ENCODE results near the gene SCNN1B.
"Not testable (repeated sequence)": the region's sequence is repeated elsewhere in the genome, so short reads cannot be mapped to it uniquely, and the experiment has no call there.

Gene SCNN1B

GRCh38 chr16:23398987-23399805, 97.1 kb downstream of the SCNN1B start:
- H3K9me2 ChIP-seq (replicated peaks; ENCODE audit: insufficient read depth, low read length), result no peaks in the 10 kb centered on the region
- no peaks in the 10 kb centered on the region for H4K20me1 ChIP-seq (ENCODE audit: low read depth, low read length)
- no peaks in the 10 kb centered on the region for H3K79me2 ChIP-seq (ENCODE audit: insufficient read depth, low read length)
- no peak overlapping the region for H3K27ac ChIP-seq (ENCODE audit: low read depth, low read length)
- H3K36me3 ChIP-seq (ENCODE audit: low read length), result no peaks in the 10 kb centered on the region
- no peak overlapping the region for H3K4me3 ChIP-seq (ENCODE audit: insufficient read depth, low read length, poor library complexity, severe bottlenecking)
- H3F3A ChIP-seq (ENCODE audit: insufficient read depth), result no peaks in the 10 kb centered on the region
- TF ChIP-seq EZH2phosphoT487 (conservative IDR thresholded peaks at IDR 0.05; ENCODE audit: low read length) (no peak), CTCF (IDR thresholded peaks at IDR 0.05; ENCODE audit: insufficient read depth, low read length, poor library complexity, severe bottlenecking) (no peak)
- H3K4me2 ChIP-seq (ENCODE audit: low read depth, low read length, poor library complexity, severe bottlenecking), result no peak overlapping the region
- no peak overlapping the region for H3K9ac ChIP-seq (ENCODE audit: low read length)
- no peak overlapping the region for H2AFZ ChIP-seq (ENCODE audit: low read depth, low read length, severe bottlenecking)
- H3K27me3 ChIP-seq (ENCODE audit: low read length), result no peaks in the 10 kb centered on the region
- H3K9me3 ChIP-seq (ENCODE audit: insufficient read depth, low read length), result no peaks in the 10 kb centered on the region

- not testable (repeated sequence) for H3K9ac ChIP-seq (ENCODE audit: low read length); H3K4me2 ChIP-seq (ENCODE audit: low read depth, low read length, poor library complexity, severe bottlenecking); H3K9me2 ChIP-seq (replicated peaks; ENCODE audit: insufficient read depth, low read length); H4K20me1 ChIP-seq (ENCODE audit: low read depth, low read length); H3K27me3 ChIP-seq (ENCODE audit: low read length); H3K4me3 ChIP-seq (ENCODE audit: insufficient read depth, low read length, poor library complexity, severe bottlenecking); H3K36me3 ChIP-seq (ENCODE audit: low read length); H3K9me3 ChIP-seq (ENCODE audit: insufficient read depth, low read length); H3K27ac ChIP-seq (ENCODE audit: low read depth, low read length); H3F3A ChIP-seq (ENCODE audit: insufficient read depth); H3K79me2 ChIP-seq (ENCODE audit: insufficient read depth, low read length); H2AFZ ChIP-seq (ENCODE audit: low read depth, low read length, severe bottlenecking)
These were observed 98.3 kb downstream of the SCNN1B start for GRCh38 chr16:23400447-23400846.

GRCh38 chr16:23401139-23401538, 99.0 kb downstream of the SCNN1B start:
- Histone ChIP-seq H3K9ac (ENCODE audit: low read length) (no peak overlapping the region), H3K27me3 (ENCODE audit: low read length) (no peaks in the 10 kb centered on the region), H3K9me2 (replicated peaks; ENCODE audit: insufficient read depth, low read length) (no peaks in the 10 kb centered on the region), H3K27ac (ENCODE audit: low read depth, low read length) (no peak overlapping the region), H3K4me3 (ENCODE audit: insufficient read depth, low read length, poor library complexity, severe bottlenecking) (no peak overlapping the region), H3K79me2 (ENCODE audit: insufficient read depth, low read length) (no peaks in the 10 kb centered on the region), H3K36me3 (ENCODE audit: low read length) (no peaks in the 10 kb centered on the region), H3F3A (ENCODE audit: insufficient read depth) (no peaks in the 10 kb centered on the region), H2AFZ (ENCODE audit: low read depth, low read length, severe bottlenecking) (no peak overlapping the region), H3K9me3 (ENCODE audit: insufficient read depth, low read length) (no peaks in the 10 kb centered on the region), H3K4me2 (ENCODE audit: low read depth, low read length, poor library complexity, severe bottlenecking) (no peak overlapping the region), H4K20me1 (ENCODE audit: low read depth, low read length) (no peaks in the 10 kb centered on the region)
- TF ChIP-seq EZH2phosphoT487 (conservative IDR thresholded peaks at IDR 0.05; ENCODE audit: low read length), result no peak
- TF ChIP-seq CTCF (IDR thresholded peaks at IDR 0.05; ENCODE audit: insufficient read depth, low read length, poor library complexity, severe bottlenecking), result no peak

GRCh38 chr16:23402100-23402499, 100.0 kb downstream of the SCNN1B start:
- Histone ChIP-seq H3K9me2 (replicated peaks; ENCODE audit: insufficient read depth, low read length) (no peaks in the 10 kb centered on the region), H2AFZ (ENCODE audit: low read depth, low read length, severe bottlenecking) (no peak overlapping the region), H4K20me1 (ENCODE audit: low read depth, low read length) (no peaks in the 10 kb centered on the region), H3K9ac (ENCODE audit: low read length) (no peak overlapping the region), H3K4me3 (ENCODE audit: insufficient read depth, low read length, poor library complexity, severe bottlenecking) (no peak overlapping the region), H3K4me2 (ENCODE audit: low read depth, low read length, poor library complexity, severe bottlenecking) (no peak overlapping the region), H3F3A (ENCODE audit: insufficient read depth) (no peaks in the 10 kb centered on the region), H3K79me2 (ENCODE audit: insufficient read depth, low read length) (no peaks in the 10 kb centered on the region), H3K36me3 (ENCODE audit: low read length) (no peaks in the 10 kb centered on the region), H3K27ac (ENCODE audit: low read depth, low read length) (no peak overlapping the region), H3K9me3 (ENCODE audit: insufficient read depth, low read length) (no peaks in the 10 kb centered on the region), H3K27me3 (ENCODE audit: low read length) (no peaks in the 10 kb centered on the region)
- TF ChIP-seq EZH2phosphoT487 (conservative IDR thresholded peaks at IDR 0.05; ENCODE audit: low read length) (no peak), CTCF (IDR thresholded peaks at IDR 0.05; ENCODE audit: insufficient read depth, low read length, poor library complexity, severe bottlenecking) (no peak)
